NCI-H187 (cell line): ENCODE data around the gene ACTN1.

ENCODE experiments used
- DNase-seq, 2 experiments: peaks; one replicate each; lab custom pipeline; 2025; lab: John Stamatoyannopoulos, UW

ACTN1 gene

GRCh38 chr14:68888883-68889282, 90.2 kb downstream of the ACTN1 start:
- DNase-seq: no peak

GRCh38 chr14:68888025-68888850, 90.9 kb downstream of the ACTN1 start:
- no peak for DNase-seq

- DNase-seq: no peak
Observed at GRCh38 chr14:68886109-68886434, 93.0 kb downstream of the ACTN1 start.

- DNase-seq: no peak
Observed at GRCh38 chr14:68885226-68886108, 93.6 kb downstream of the ACTN1 start.

GRCh38 chr14:68884031-68885030, 94.8 kb downstream of the ACTN1 start:
- DNase-seq: no peak

- no peak for DNase-seq
Observed at GRCh38 chr14:68882235-68882634, 96.9 kb downstream of the ACTN1 start.

- no peak for DNase-seq
Observed at GRCh38 chr14:68881396-68881795, 97.7 kb downstream of the ACTN1 start.

GRCh38 chr14:68880581-68881105, 98.5 kb downstream of the ACTN1 start:
- no peak for DNase-seq

- DNase-seq: no peak
Observed at GRCh38 chr14:68879841-68880575, 99.1 kb downstream of the ACTN1 start.

- no peak for DNase-seq
Observed at GRCh38 chr14:68879321-68879781, 99.8 kb downstream of the ACTN1 start.

- no peak for DNase-seq
Observed at GRCh38 chr14:68878908-68879307, 100.2 kb downstream of the ACTN1 start.

GRCh38 chr14:68877993-68878575, 101.0 kb downstream of the ACTN1 start:
- DNase-seq: no peak

GRCh38 chr14:68876976-68877375, 102.1 kb downstream of the ACTN1 start:
- DNase-seq: no peak

GRCh38 chr14:68874746-68875155, 104.4 kb downstream of the ACTN1 start:
- DNase-seq: no peak

GRCh38 chr14:68873376-68873775, 105.7 kb downstream of the ACTN1 start:
- no peak for DNase-seq

GRCh38 chr14:68871392-68871791, 107.7 kb downstream of the ACTN1 start:
- no peak for DNase-seq

- no peak for DNase-seq
Observed at GRCh38 chr14:68866991-68867533, 112.0 kb downstream of the ACTN1 start.

GRCh38 chr14:68865542-68865941, 113.6 kb downstream of the ACTN1 start:
- no peak for DNase-seq

- DNase-seq: no peak
Observed at GRCh38 chr14:68864361-68864750, 114.7 kb downstream of the ACTN1 start.
